H9 (cell line): Measurements from ENCODE around the gene TRABD2B. TPM values are rescaled to one million over a fixed set of nuclear protein-coding genes. Genes with fewer than 3 reads are reported as not detected.

Experiments used
- DNase-seq: peaks from one replicate; pipeline ENCODE4 v3.0.0-alpha.2; 2017
- H2AFZ ChIP-seq: one replicate; pipeline ENCODE4 v1.6.1; 2013; ENCODE audit warnings: mild to moderate bottlenecking, low read length, control low read depth, moderate library complexity
- H2AK5ac ChIP-seq: 2 replicates; pipeline ENCODE4 v1.6.1; 2013; ENCODE audit warnings: low read length, control low read depth, mixed read lengths; ENCODE audit not compliant: insufficient read length
- H2BK120ac ChIP-seq: one replicate; pipeline ENCODE4 v1.6.1; 2013; ENCODE audit warnings: low read depth, mild to moderate bottlenecking, low read length, control low read depth, inconsistent platforms; ENCODE audit not compliant: poor library complexity, severe bottlenecking
- H2BK12ac ChIP-seq: 2 replicates; pipeline ENCODE4 v1.6.1; 2013; ENCODE audit warnings: low read length, control low read depth, mixed read lengths, low read depth; ENCODE audit not compliant: insufficient read length
- H2BK15ac ChIP-seq: 2 replicates; pipeline ENCODE4 v1.6.1; 2013; ENCODE audit warnings: low read depth, low read length, control low read depth
- H2BK20ac ChIP-seq: one replicate; pipeline ENCODE4 v1.6.1; 2013; ENCODE audit warnings: low read depth, mild to moderate bottlenecking, low read length, control low read depth, inconsistent platforms; ENCODE audit not compliant: poor library complexity, severe bottlenecking
- H2BK5ac ChIP-seq: 2 replicates; pipeline ENCODE4 v1.6.1; 2013; ENCODE audit warnings: low read length, control low read depth, mixed read lengths; ENCODE audit not compliant: insufficient read length
- H3K14ac ChIP-seq: 2 replicates; pipeline ENCODE4 v1.6.1; 2013; ENCODE audit warnings: low read length, control low read depth; ENCODE audit not compliant: insufficient read depth
- H3K18ac ChIP-seq: 2 replicates; pipeline ENCODE4 v1.6.1; 2013; ENCODE audit warnings: low read depth, mild to moderate bottlenecking, mixed read lengths, low read length, control low read depth; ENCODE audit not compliant: insufficient read length
- H3K23ac ChIP-seq: 2 replicates; pipeline ENCODE4 v1.6.1; 2013; ENCODE audit warnings: low read length, control low read depth, mixed read lengths, low read depth; ENCODE audit not compliant: insufficient read length
- H3K23me2 ChIP-seq: 2 replicates; pipeline ENCODE4 v1.6.1; 2013; ENCODE audit warnings: low read depth, mild to moderate bottlenecking, mixed read lengths, low read length, control low read depth; ENCODE audit not compliant: insufficient read length, poor library complexity, severe bottlenecking
- H3K27ac ChIP-seq: 2 replicates; pipeline ENCODE4 v1.5.1; 2013; ENCODE audit warnings: low read length, control low read depth, mixed read lengths, low read depth; ENCODE audit not compliant: insufficient read length
- H3K27me3 ChIP-seq: 2 replicates; pipeline ENCODE4 v1.6.1; 2013; ENCODE audit warnings: low read length, control low read depth, inconsistent platforms; ENCODE audit not compliant: insufficient read depth
- H3K4ac ChIP-seq: 2 replicates; pipeline ENCODE4 v1.6.1; 2013; ENCODE audit warnings: low read depth, mild to moderate bottlenecking, control low read depth, inconsistent platforms, low read length, moderate library complexity
- H3K4me1 ChIP-seq: 2 replicates; pipeline ENCODE4 v1.6.1; 2013; ENCODE audit warnings: low read length, control low read depth, inconsistent platforms; ENCODE audit not compliant: insufficient read depth
- H3K4me2 ChIP-seq: 2 replicates; pipeline ENCODE4 v1.6.1; 2013; ENCODE audit warnings: low read length, control low read depth, mixed read lengths; ENCODE audit not compliant: insufficient read length, insufficient read depth
- H3K56ac ChIP-seq: 2 replicates; pipeline ENCODE4 v1.6.1; 2013; ENCODE audit warnings: low read depth, mild to moderate bottlenecking, mixed read lengths, low read length, control low read depth; ENCODE audit not compliant: insufficient read length
- H3K79me1 ChIP-seq: 2 replicates; pipeline ENCODE4 v1.6.1; 2013; ENCODE audit warnings: low read depth, mild to moderate bottlenecking, moderate library complexity, low read length, control low read depth, inconsistent platforms; ENCODE audit not compliant: insufficient read depth, poor library complexity, severe bottlenecking
- H3K79me2 ChIP-seq: 2 replicates; pipeline ENCODE4 v1.6.1; 2013; ENCODE audit warnings: low read length, control low read depth, inconsistent platforms; ENCODE audit not compliant: insufficient read depth
- H3K9ac ChIP-seq: 2 replicates; pipeline ENCODE4 v1.6.1; 2013; ENCODE audit warnings: low read length, control low read depth, mixed read lengths; ENCODE audit not compliant: insufficient read length; ENCODE audit errors: extremely low read depth
- H3K9me3 ChIP-seq: one replicate; pipeline ENCODE4 v1.6.1; 2013; ENCODE audit warnings: low read depth, low read length, inconsistent platforms; ENCODE audit not compliant: control insufficient read depth
- H3T11ph ChIP-seq: one replicate; pipeline ENCODE4 v1.6.1; 2013; ENCODE audit warnings: mild to moderate bottlenecking, low read length, control low read depth, inconsistent platforms
- H4K20me1 ChIP-seq: one replicate; pipeline ENCODE4 v1.6.1; 2013; ENCODE audit not compliant: control insufficient read depth, insufficient read length, insufficient read depth
- H4K5ac ChIP-seq: 2 replicates; pipeline ENCODE4 v1.6.1; 2013; ENCODE audit warnings: low read depth, mild to moderate bottlenecking, mixed read lengths, low read length, control low read depth; ENCODE audit not compliant: insufficient read length
- H4K8ac ChIP-seq: replicated peaks from 2 replicates; pipeline ENCODE4 v1.6.1; 2013; ENCODE audit warnings: low read length, control low read depth, mixed read lengths, low read depth; ENCODE audit not compliant: insufficient read length
- H4K91ac ChIP-seq: 2 replicates; pipeline ENCODE4 v1.6.1; 2013; ENCODE audit warnings: low read depth, mild to moderate bottlenecking, moderate library complexity, mixed read lengths, low read length, control low read depth; ENCODE audit not compliant: insufficient read length
- H3K27ac Mint-ChIP-seq, 3 experiments: 2 replicates in 2 of 3; 3 replicates in 1 of 3; pipeline ENCODE4 v1.8.0; 2020 to 2021; ENCODE audit warnings: mixed read lengths in 3 of 3, mild to moderate bottlenecking in 1 of 3, moderate library complexity in 1 of 3
- H3K27me3 Mint-ChIP-seq: 2 replicates; pipeline ENCODE4 v1.8.0; 2021; ENCODE audit warnings: low read depth, mild to moderate bottlenecking, moderate library complexity, mixed read lengths
- H3K36me3 Mint-ChIP-seq, 3 experiments: 2 replicates in 2 of 3; 3 replicates in 1 of 3; pipeline ENCODE4 v1.8.0; 2020 to 2021; ENCODE audit warnings: low read depth in 3 of 3, mixed read lengths in 3 of 3; ENCODE audit not compliant: insufficient read depth in 1 of 3
- H3K4me1 Mint-ChIP-seq, 2 experiments: 2 replicates each; pipeline ENCODE4 v1.8.0; 2020; ENCODE audit warnings: mixed read lengths in 2 of 2
- H3K4me3 Mint-ChIP-seq, 2 experiments: 2 replicates in 1 of 2; 3 replicates in 1 of 2; pipeline ENCODE4 v1.8.0; 2020 to 2021; ENCODE audit warnings: mild to moderate bottlenecking in 2 of 2, mixed read lengths in 2 of 2, moderate library complexity in 1 of 2
- H3K9me3 Mint-ChIP-seq, 2 experiments: 2 replicates in 1 of 2; 3 replicates in 1 of 2; pipeline ENCODE4 v1.8.0; 2020; ENCODE audit warnings: mild to moderate bottlenecking in 2 of 2, mixed read lengths in 2 of 2, moderate library complexity in 1 of 2
- WGBS: extraction: QIAGEN DNeasy Blood & Tissue Kit; methylation state at CpG from one replicate; pipeline ENCODE4 v1.1.7; 2013; ENCODE audit warnings: missing lambda C conversion rate, low lambda C conversion rate, mixed read lengths; ENCODE audit not compliant: insufficient read length; ENCODE audit errors: extremely low coverage; 5-methylcytosine and 5-hydroxymethylcytosine counted together
- total RNA-seq: library from RNA; stranded (reverse); gene quantifications from 2 replicates; pipeline ENCODE4 v1.2.1, GENCODE V29; 2021
- TF ChIP-seq, protein P1 (sequence below): fragments of 200-600 bp; sonication (generic); conservative IDR thresholded peaks from 3 replicates; pipeline ENCODE4 v1.8.0; 2021; ENCODE audit warnings: antibody characterized with exemption, mild to moderate bottlenecking

Gene TRABD2B
- total RNA-seq, 1 experiment from 2014 or later = 2.3 TPM

DNA sequence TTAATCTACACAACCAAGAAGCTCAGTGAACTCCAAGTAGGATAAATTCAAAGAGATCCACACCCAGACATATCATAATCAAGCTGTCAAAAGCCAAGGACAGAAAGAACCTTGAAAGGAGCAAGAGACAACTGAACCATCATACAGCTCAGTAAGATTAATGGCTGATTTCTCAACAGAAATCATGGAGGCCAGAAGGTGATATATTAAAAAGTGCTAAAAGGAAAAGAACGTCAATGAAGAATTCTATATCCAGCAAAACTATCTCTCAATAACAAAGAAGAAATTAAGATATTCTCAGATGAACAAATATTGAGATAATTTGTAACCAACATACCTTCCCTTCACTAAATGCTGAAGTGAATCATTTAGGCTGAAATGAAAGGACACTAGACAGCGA is 161.8 kb downstream of the TRABD2B start:
- peaks cover 8% of the 10 kb centered on the region for H3K27me3 Mint-ChIP-seq
- H3K27ac Mint-ChIP-seq = no peak overlapping the region
- TF ChIP-seq, protein P1, sequence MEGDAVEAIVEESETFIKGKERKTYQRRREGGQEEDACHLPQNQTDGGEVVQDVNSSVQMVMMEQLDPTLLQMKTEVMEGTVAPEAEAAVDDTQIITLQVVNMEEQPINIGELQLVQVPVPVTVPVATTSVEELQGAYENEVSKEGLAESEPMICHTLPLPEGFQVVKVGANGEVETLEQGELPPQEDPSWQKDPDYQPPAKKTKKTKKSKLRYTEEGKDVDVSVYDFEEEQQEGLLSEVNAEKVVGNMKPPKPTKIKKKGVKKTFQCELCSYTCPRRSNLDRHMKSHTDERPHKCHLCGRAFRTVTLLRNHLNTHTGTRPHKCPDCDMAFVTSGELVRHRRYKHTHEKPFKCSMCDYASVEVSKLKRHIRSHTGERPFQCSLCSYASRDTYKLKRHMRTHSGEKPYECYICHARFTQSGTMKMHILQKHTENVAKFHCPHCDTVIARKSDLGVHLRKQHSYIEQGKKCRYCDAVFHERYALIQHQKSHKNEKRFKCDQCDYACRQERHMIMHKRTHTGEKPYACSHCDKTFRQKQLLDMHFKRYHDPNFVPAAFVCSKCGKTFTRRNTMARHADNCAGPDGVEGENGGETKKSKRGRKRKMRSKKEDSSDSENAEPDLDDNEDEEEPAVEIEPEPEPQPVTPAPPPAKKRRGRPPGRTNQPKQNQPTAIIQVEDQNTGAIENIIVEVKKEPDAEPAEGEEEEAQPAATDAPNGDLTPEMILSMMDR = no peak
- no peak overlapping the region for H3K4me2 ChIP-seq
- H3K9me3 ChIP-seq = no peaks in the 10 kb centered on the region
- H3K27me3 ChIP-seq = no peaks in the 10 kb centered on the region
- no peak overlapping the region for H2AK5ac ChIP-seq
- no peak overlapping the region for H3K14ac ChIP-seq
- no peak overlapping the region for H2BK12ac ChIP-seq
- H2BK5ac ChIP-seq = no peak overlapping the region
- peaks cover 5 to 6% of the 10 kb centered on the region in 2 experiments; a peak in 4 of 5 replicates for H3K9me3 Mint-ChIP-seq
- H3K79me2 ChIP-seq = no peaks in the 10 kb centered on the region
- H3K9ac ChIP-seq = no peak overlapping the region
- H3T11ph ChIP-seq = no peak overlapping the region
- no peak overlapping the region for H2BK20ac ChIP-seq
- DNase-seq = no peak
- H4K20me1 ChIP-seq = no peaks in the 10 kb centered on the region
- no peak overlapping the region for H4K91ac ChIP-seq
- H3K4me3 Mint-ChIP-seq = no peak overlapping the region
- peaks cover 0 to 3% (median 0%) of the 10 kb centered on the region in 3 experiments; a peak in 2 of 7 replicates for H3K36me3 Mint-ChIP-seq
- WGBS = no CpG with 5 or more reads among the region's 2 CpGs
- H3K18ac ChIP-seq = no peak overlapping the region
- H2AFZ ChIP-seq = no peak overlapping the region
- no peaks in the 10 kb centered on the region for H3K23me2 ChIP-seq
- no peak overlapping the region for H3K4ac ChIP-seq
- no peak overlapping the region for H2BK120ac ChIP-seq
- no peaks in the 10 kb centered on the region for H3K79me1 ChIP-seq
- peaks cover 19 to 21% of the 10 kb centered on the region in 2 experiments for H3K4me1 Mint-ChIP-seq
- no peak overlapping the region for H3K23ac ChIP-seq
- H3K4me1 ChIP-seq = peaks cover 3% of the 10 kb centered on the region
- H3K27ac ChIP-seq = no peak overlapping the region
- H3K56ac ChIP-seq = no peak overlapping the region
- no peak overlapping the region for H4K8ac ChIP-seq
- no peak overlapping the region for H2BK15ac ChIP-seq
- no peak overlapping the region for H4K5ac ChIP-seq
